Left colon (tissue), 2 donors: ENCODE measurements around the gene PPP1R15A. TPM values are rescaled to one million over a fixed set of nuclear protein-coding genes. Genes with fewer than 3 reads are reported as not detected.
A peak's percentile ranks its signal among the peaks of the same experiment; 100 is the strongest.
"Not testable (repeated sequence)": the region's sequence is repeated elsewhere in the genome, so short reads cannot be mapped to it uniquely, and the experiment has no call there.

Experiments
- ATAC-seq: fragments of 200-7000 bp; cut with Tn5 transposase; one replicate; pipeline ENCODE4 v1.9.1; 2020; ENCODE audit warnings: mild to moderate bottlenecking, moderate library complexity
- DNase-seq, 2 donors: peaks; one replicate each; pipeline ENCODE4 v3.0.0-alpha.2; 2020
- intact Hi-C, 2 donors: fragments of 100-400 bp; cut with DNase I in 1 of 2; cut with micrococcal nuclease in 1 of 2; formaldehyde crosslinking; loops; one replicate each; pipeline versions ENCODE4 v1.11.2 to v1.14.0; 2022; cut with DNase I, micrococcal nuclease
- total RNA-seq, 2 donors: library from RNA; stranded (reverse); fragmentation: NEBNext Ultra II Directional; extraction: Animal tissue kit (Norgen Biotek cat#: 25700); gene quantifications; one replicate each; pipeline ENCODE4 v1.2.1, GENCODE V29; 2021
- donor health status: DM: no; HTN: no; CAD: no.
- donor health status: DM: yes; HTN: yes; CAD: no.

PPP1R15A gene
- total RNA-seq, 2 donors from 2014 or later: 39.4 to 40.4 TPM

- ATAC-seq, DNase-seq: not testable (repeated sequence)
- intact Hi-C loops: loop anchor here in 1 of 2 donors (10.0 kb wide), 1 partner anchor 88 kb away; the partner anchor contains the start of gene FTL
Measured at GRCh38 chr19:48876043-48876981, 4.1 kb downstream of the PPP1R15A start.

GRCh38 chr19:48877855-48878195 lies 5.6 kb downstream of the PPP1R15A start:
- DNase-seq (no peak), ATAC-seq (no peak)
- intact Hi-C loops: loop anchor here in 1 of 2 donors (10.0 kb wide), 1 partner anchor 87 kb away; the partner anchor contains the start of gene FTL

- intact Hi-C loops: loop anchor here in 1 of 2 donors (10.0 kb wide), 1 partner anchor 86 kb away; the partner anchor contains the start of gene FTL
- DNase-seq (no peak), ATAC-seq (no peak)
Measured at GRCh38 chr19:48878196-48879024, 6.2 kb downstream of the PPP1R15A start.

GRCh38 chr19:48879025-48879637 lies 6.9 kb downstream of the PPP1R15A start:
- intact Hi-C loops: loop anchor here in 1 of 2 donors (10.0 kb wide), 1 partner anchor 86 kb away; the partner anchor contains the start of gene FTL
- ATAC-seq (no peak), DNase-seq (no peak)

- DNase-seq, ATAC-seq: not testable (repeated sequence)
- intact Hi-C loops: loop anchor here in 1 of 2 donors (10.0 kb wide), 1 partner anchor 85 kb away; the partner anchor contains the start of gene FTL
Measured at GRCh38 chr19:48879696-48880095, 7.5 kb downstream of the PPP1R15A start.

GRCh38 chr19:48881741-48882657 lies 9.8 kb downstream of the PPP1R15A start:
- ATAC-seq (peak; percentile 70), DNase-seq (no peak)
- intact Hi-C loops: no loop called here

GRCh38 chr19:48883726-48884125 lies 11.5 kb downstream of the PPP1R15A start:
- ATAC-seq (no peak), DNase-seq (no peak)
- intact Hi-C loops: no loop called here

GRCh38 chr19:48887861-48888612 lies 15.8 kb downstream of the PPP1R15A start:
- intact Hi-C loops: no loop called here
- DNase-seq: no peak
- no peak for ATAC-seq

- intact Hi-C loops, ATAC-seq, DNase-seq: not testable (repeated sequence)
Measured at GRCh38 chr19:48889496-48889895, 17.3 kb downstream of the PPP1R15A start.

GRCh38 chr19:48890551-48890950 lies 18.3 kb downstream of the PPP1R15A start:
- ATAC-seq (peak; percentile 26), DNase-seq (no peak)
- intact Hi-C loops: no loop called here

- intact Hi-C loops: no loop called here
- ATAC-seq (no peak), DNase-seq (no peak)
Measured at GRCh38 chr19:48895226-48895625, 23.0 kb downstream of the PPP1R15A start.

- DNase-seq (peak in 1 of 2 donors; percentile 65), ATAC-seq (no peak)
- intact Hi-C loops: no loop called here
Measured at GRCh38 chr19:48896191-48896720, 24.0 kb downstream of the PPP1R15A start.

- no peak for DNase-seq
- intact Hi-C loops: no loop called here
Measured at GRCh38 chr19:48897181-48897580, 25.0 kb downstream of the PPP1R15A start.

GRCh38 chr19:48899386-48899749 lies 27.1 kb downstream of the PPP1R15A start:
- intact Hi-C loops, ATAC-seq, DNase-seq: not testable (repeated sequence)

More at GRCh38 chr19:48897181-48897580, 25.0 kb downstream of the PPP1R15A start:
- ATAC-seq: no peak

- peak; percentile 99 for DNase-seq
- intact Hi-C loops: no loop called here
- ATAC-seq: peak; percentile 98
Measured at GRCh38 chr19:48899781-48900476, 27.7 kb downstream of the PPP1R15A start, which contains the start of gene NUCB1. NUCB1 (plus strand) TSS chr19:48900312; CDS start chr19:48900797, 485 bp downstream.
